Frontal cortex (tissue), 4 donors: ENCODE results near the gene MOCS3. TPM values are rescaled to one million over a fixed set of nuclear protein-coding genes. Genes with fewer than 3 reads are reported as not detected.
A peak's percentile ranks its signal among the peaks of the same experiment; 100 is the strongest.

Experiments
- DNase-seq, 2 donors: peaks; one replicate each; pipeline ENCODE4 v3.0.0; 2012; ENCODE audit warnings: low spot score in 2 of 2
- FAIRE-seq: peaks from 2 replicates; lab custom pipeline; 2012; peaks lifted over from hg19 to GRCh38; lab: Jason Lieb, UNC
- total RNA-seq: library from RNA; depleted of rRNA; stranded (reverse); fragments of >200 nt; gene quantifications from one replicate; pipeline ENCODE4 v1.2.3, GENCODE V29; 2014
- donor health status: control.
- donor health status: control.
- donor health status: control.

The MOCS3 gene
- total RNA-seq, 1 donor from 2014 or later, result 9.4 TPM

- peak in 1 of 2 donors; percentile 76 for DNase-seq
- no peak for FAIRE-seq
Observed at GRCh38 chr20:50930976-50931305, 27.7 kb upstream of the MOCS3 start.

GRCh38 chr20:50931306-50932015 is 27.2 kb upstream of the MOCS3 start, which contains the start of gene ADNP:
Gene ADNP, minus strand, starts transcription at chr20:50931437. Its CDS starts 27,441 bp downstream, at chr20:50903996.
- FAIRE-seq, result no peak

DNA sequence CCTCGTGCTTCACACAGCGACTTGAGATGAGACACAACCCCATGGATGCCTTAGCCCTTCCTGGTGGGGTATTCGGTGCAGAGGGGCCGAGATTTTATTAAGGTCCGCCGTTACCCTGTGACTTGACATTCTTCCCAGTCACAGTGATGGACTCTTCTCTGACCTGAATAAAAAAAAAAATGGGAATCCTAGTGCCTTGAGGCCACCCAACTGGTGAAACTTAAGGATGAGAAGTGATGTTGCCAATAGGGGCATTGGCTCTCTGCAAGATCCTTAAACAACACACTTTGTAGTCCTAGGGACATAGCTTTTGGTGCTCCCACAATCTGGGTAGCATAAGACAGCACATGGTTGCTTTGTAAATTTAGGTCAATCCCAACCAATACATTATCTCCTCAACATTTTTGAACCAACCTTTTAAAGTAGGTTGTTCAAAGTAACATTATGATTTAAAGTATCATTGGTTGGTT is 26.6 kb upstream of the MOCS3 start:
- no peak for FAIRE-seq

More at GRCh38 chr20:50931306-50932015, 27.2 kb upstream of the MOCS3 start, which contains the start of gene ADNP:
- peak; percentile 74 to 88 for DNase-seq

GRCh38 chr20:50932691-50933280 is 25.8 kb upstream of the MOCS3 start:
- FAIRE-seq (no peak), DNase-seq (no peak)

More for the DNA sequence above, 26.6 kb upstream of the MOCS3 start:
- no peak for DNase-seq

DNA sequence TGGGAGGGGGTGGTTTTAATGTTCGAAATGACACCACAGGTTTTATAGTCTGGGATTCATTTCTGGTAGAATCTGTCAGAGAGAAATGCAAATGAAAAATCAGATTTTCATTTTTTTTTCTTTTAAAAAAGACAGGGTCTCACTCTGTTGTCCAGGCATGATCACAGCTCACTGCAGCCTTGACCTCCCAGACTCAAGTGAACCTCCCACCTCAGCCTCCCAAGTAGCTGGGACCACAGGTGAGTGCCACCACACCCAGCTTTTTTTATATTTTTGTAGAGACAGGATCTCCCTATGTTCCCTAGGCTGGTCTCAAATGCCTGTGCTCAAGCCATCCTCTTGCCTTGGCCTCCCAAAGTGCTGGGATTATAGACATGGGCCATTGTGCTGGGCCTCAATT is 25.0 kb upstream of the MOCS3 start:
- DNase-seq, result no peak
- FAIRE-seq, result no peak

- no peak for FAIRE-seq
- DNase-seq, result no peak
Observed at GRCh38 chr20:50943069-50943468, 15.5 kb upstream of the MOCS3 start.

DNA sequence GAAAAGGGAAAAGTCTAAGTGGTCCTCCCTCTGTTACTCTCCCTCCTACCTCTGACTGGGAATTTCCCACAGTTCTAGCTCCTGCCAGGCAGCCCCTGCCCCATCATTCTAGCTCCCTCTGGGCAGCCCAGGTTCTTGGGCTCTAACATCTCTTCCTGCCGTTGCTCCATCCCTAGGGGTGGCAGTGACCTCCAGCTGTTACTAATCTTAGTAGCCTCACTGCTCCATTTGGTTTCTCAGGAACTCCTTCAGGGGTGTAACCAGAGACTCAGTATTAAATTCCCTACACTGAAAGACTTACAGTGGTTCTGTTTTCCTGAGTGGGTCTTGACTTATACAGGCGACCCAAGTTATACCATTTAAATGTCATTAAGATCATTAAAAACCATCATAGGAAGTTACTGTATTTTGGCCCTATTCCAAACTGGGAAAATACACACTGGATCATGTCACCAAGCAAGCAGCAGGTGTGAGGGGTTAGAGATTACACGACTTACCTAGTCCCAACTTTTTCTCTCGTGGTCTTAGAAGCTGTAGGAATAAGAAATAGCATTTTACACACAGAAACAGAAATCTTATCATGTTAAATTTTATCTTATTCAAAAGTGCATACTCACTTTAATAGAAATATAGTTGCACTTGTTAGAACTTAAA is 10.4 kb upstream of the MOCS3 start:
- FAIRE-seq (no peak), DNase-seq (no peak)

- FAIRE-seq (no peak), DNase-seq (no peak)
Observed at GRCh38 chr20:50953196-50953595, 5.4 kb upstream of the MOCS3 start.

- no peak for FAIRE-seq
- no peak for DNase-seq
Observed at GRCh38 chr20:50953821-50954220, 4.8 kb upstream of the MOCS3 start.

DNA sequence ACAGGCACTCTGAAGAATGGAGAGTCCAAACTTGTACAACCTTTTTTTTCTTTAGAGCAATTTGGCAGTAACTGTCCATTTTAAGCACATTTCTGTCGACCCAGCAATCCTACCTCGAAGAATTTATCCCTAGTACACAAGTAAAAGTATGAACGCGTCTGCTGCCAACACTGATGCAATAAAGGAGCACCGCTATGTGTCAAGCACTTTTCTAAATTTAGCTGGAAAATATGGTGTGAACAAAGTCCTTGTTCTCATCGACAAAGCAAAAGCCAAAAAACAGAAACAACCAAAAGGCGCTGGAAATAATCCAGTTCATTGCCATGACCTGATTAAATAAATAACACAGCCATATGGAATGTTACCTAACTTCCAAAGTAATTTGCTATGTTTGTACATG is 1.3 kb upstream of the MOCS3 start:
- FAIRE-seq (no peak), DNase-seq (no peak)

GRCh38 chr20:50957798-50958614 is 612 bp upstream of the MOCS3 start, which contains the start of gene DPM1:
Gene DPM1, minus strand, starts transcription at chr20:50958532. Its CDS starts 9 bp downstream, at chr20:50958523.
- peak; percentile 78 to 83 for DNase-seq
- no peak for FAIRE-seq

DNA sequence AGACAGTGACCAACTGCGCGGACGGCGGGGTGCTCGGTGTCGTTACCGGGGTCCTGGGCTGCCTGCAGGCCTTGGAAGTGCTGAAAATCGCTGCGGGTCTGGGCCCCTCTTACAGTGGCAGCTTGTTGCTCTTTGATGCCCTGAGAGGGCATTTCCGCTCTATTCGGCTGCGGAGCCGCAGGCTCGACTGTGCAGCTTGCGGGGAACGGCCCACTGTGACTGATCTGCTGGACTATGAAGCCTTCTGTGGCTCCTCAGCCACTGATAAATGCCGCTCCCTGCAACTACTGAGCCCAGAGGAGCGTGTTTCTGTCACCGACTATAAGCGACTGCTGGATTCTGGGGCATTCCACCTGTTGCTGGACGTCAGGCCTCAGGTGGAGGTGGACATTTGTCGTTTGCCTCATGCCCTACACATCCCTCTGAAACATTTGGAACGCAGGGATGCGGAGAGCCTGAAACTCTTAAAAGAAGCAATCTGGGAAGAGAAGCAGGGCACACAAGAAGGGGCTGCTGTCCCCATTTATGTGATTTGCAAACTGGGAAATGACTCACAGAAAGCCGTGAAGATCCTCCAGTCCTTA is 1.0 kb downstream of the MOCS3 start:
- DNase-seq, result no peak
- FAIRE-seq, result no peak

GRCh38 chr20:50967586-50967985 is 9.0 kb downstream of the MOCS3 start:
- FAIRE-seq, result no peak

DNA sequence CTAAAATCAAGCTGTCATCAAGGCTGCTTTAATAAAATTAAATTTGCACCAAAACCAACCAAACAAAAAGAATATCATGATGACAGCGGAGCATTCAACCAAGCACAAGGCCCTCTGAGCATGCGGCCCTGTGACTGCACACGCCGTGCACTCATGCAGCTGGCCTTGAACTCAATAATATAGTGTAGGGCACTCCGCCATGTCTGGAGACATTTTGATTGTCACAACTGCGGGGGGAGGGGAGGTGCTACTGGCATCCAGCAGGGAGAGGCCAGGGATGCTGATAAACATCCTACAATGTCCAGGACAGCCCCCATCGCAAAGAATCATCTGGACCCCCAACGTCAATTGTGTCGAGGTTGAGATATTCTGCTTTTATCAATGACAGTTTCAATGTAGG is 9.7 kb downstream of the MOCS3 start:
- FAIRE-seq (no peak), DNase-seq (no peak)

More at GRCh38 chr20:50967586-50967985, 9.0 kb downstream of the MOCS3 start:
- DNase-seq, result no peak

- FAIRE-seq (no peak), DNase-seq (no peak)
Observed at GRCh38 chr20:50969435-50969834, 10.8 kb downstream of the MOCS3 start.

DNA sequence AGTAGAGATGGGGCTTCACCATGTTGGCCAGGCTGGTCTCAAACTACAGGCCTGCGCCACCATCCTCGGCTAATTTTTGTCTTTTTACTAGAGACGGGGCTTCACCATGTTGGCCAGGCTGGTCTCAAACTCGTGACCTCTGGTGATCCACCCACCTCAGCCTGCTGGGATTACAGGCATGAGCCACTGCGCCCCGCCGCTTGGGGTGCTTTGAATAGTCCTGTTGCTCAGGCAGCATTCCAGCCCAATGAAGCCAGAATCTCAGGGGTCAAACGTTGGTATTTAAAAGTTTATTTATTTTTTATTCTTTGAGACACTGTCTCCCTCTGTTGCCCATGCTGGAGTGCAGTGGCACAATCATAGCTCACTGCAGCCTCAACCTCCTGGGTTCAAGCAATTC is 11.3 kb downstream of the MOCS3 start:
- no peak for DNase-seq

DNA sequence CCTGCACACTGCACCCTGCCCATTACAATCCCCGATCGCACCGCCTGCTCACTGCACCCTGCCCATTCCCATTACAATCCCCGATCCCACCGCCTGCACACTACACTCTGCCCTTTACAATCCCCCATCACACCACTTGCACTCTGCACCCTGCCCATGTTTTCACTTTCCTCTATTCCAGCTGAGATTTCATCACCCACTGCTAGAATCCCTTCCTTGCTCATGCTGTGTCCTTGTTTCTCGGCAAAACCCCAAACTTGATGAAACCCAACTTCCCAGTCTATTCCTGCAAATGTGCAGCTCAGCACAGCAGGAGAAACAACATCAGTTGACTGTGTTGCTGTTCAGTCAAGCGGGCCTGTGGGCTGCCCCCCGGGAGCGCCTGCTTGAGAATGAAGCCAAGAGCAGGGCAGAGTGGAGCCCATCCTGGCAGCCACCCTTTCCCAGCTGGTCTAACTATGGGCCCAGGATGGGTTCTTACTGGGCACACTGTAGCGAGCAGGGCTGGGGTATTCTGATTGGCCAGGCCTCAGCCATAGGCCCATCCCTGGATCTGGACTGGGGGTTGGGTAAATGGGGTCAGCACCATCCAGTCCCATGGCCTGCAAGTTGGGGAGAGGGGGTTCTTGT is 17.2 kb downstream of the MOCS3 start:
- FAIRE-seq (no peak), DNase-seq (no peak)

More for the DNA sequence above, 11.3 kb downstream of the MOCS3 start:
- FAIRE-seq, result no peak

DNA sequence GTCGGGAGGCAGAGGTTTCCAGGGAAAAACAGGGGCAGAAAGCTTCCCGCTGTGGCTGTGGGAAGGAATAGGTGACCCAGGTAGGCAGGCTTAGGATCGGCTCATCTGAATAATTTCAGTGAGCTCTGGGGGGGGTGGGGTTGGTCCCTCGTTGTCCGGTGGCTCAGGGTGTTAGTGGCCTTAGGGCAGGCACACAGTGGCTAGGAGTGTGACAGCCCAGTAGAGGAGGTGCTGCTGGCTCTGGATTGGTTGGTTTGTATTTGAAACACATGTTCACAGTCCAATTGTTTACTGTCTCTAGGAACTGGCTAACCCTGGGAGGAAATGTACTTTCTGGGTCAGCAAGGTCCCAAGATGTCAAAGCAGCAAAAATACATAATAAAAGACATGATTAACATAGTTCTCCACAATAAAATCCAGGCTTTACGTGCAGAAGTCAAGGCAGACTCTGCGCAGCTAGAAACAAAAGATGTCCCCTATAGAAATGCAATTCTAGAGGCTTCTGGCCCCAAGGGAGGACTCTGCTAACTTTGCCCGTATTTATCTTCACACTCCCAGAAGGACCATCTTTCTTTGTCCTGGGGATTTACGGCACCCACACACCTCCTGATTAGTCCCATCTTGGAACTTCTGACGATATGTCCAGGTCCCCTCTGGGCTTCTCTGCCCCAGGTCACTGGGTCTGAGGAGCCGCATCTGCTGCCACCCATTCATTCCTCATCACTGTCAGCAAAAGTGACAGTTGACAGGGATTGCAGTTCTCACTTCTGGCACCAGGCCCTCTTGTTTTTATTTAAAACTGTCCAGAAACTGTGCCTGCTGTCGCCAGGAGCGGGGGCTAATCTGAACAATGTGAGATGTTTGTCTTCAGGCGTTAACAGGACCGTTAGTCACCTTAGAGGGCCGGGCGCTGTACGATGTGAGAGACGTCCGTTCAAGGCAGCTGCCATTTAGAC is 18.7 kb downstream of the MOCS3 start:
- no peak for DNase-seq
- no peak for FAIRE-seq
